Natural killer cell (primary cell): ENCODE measurements around the gene TEAD4. TPM values are rescaled to one million over a fixed set of nuclear protein-coding genes. Genes with fewer than 3 reads are reported as not detected.

Source experiments
- ATAC-seq, 3 donors: fragments of 150-1000 bp in 2 of 3; fragments of 200-7000 bp in 1 of 3; cut with Tn5 transposase; 1 replicate in 1 of 3; 2 replicates in 2 of 3; pipeline ENCODE4 v1.10.0; 2021; ENCODE audit warnings: mild to moderate bottlenecking in 2 of 3, moderate library complexity in 2 of 3
- DNase-seq, 2 donors: peaks; one replicate each; pipeline versions ENCODE4 v3.0.0 to v3.0.0-alpha.2; 2013 to 2021; ENCODE audit warnings: mixed read lengths in 1 of 2
- H3K27ac ChIP-seq: one replicate; pipeline ENCODE4 v1.5.1; 2013; ENCODE audit warnings: mild to moderate bottlenecking, low read length
- H3K27me3 ChIP-seq: one replicate; pipeline ENCODE4 v1.6.1; 2013; ENCODE audit warnings: low read length; ENCODE audit not compliant: control insufficient read depth, insufficient read depth
- H3K36me3 ChIP-seq: one replicate; pipeline ENCODE4 v1.6.1; 2013; ENCODE audit warnings: low read length; ENCODE audit not compliant: control insufficient read depth, insufficient read depth
- H3K4me1 ChIP-seq: one replicate; pipeline ENCODE4 v1.6.1; 2013; ENCODE audit warnings: low read length; ENCODE audit not compliant: control insufficient read depth, insufficient read depth
- H3K4me3 ChIP-seq: one replicate; pipeline ENCODE4 v1.5.1; 2013; ENCODE audit warnings: low read length
- H3K9me3 ChIP-seq: one replicate; pipeline ENCODE4 v1.6.1; 2013; ENCODE audit warnings: low read length; ENCODE audit not compliant: control insufficient read depth, insufficient read depth
- H3K27ac Mint-ChIP-seq, 2 donors: one replicate each; pipeline ENCODE4 v1.8.0; 2022; ENCODE audit warnings: mild to moderate bottlenecking in 2 of 2, mixed read lengths in 2 of 2, moderate library complexity in 1 of 2
- H3K27me3 Mint-ChIP-seq, 2 donors: one replicate each; pipeline ENCODE4 v1.8.0; 2022; ENCODE audit warnings: low read depth in 2 of 2, mixed read lengths in 2 of 2
- H3K36me3 Mint-ChIP-seq: one replicate; pipeline ENCODE4 v1.8.0; 2022; ENCODE audit warnings: mixed read lengths
- H3K4me1 Mint-ChIP-seq, 2 donors: one replicate each; pipeline ENCODE4 v1.8.0; 2022; ENCODE audit warnings: mixed read lengths in 2 of 2
- H3K4me3 Mint-ChIP-seq: one replicate; pipeline ENCODE4 v1.8.0; 2022; ENCODE audit warnings: mild to moderate bottlenecking, moderate library complexity, mixed read lengths
- H3K9me3 Mint-ChIP-seq, 2 donors: one replicate each; pipeline ENCODE4 v1.8.0; 2022; ENCODE audit warnings: mixed read lengths in 2 of 2
- WGBS: methylation state at CpG from one replicate; pipeline ENCODE4 v1.1.7; 2013; ENCODE audit warnings: missing lambda C conversion rate; ENCODE audit not compliant: insufficient coverage; 5-methylcytosine and 5-hydroxymethylcytosine counted together
- intact Hi-C: fragments of 100-400 bp; cut with micrococcal nuclease; formaldehyde crosslinking; loops from one replicate; pipeline ENCODE4 v1.14.2; 2022
- total RNA-seq, 4 donors: library from RNA; stranded (reverse); fragments of 120-200 nt in 1 of 4; gene quantifications; one replicate each; pipeline versions ENCODE4 v1.2.3 to v1.2.4, GENCODE V29; 2013 to 2022
- TF ChIP-seq, protein P1 (sequence below): fragments of 200-600 bp; IDR thresholded peaks from one replicate; pipeline ENCODE4 v1.8.0; 2022; ENCODE audit warnings: antibody characterized with exemption

TEAD4 gene
- total RNA-seq, 3 donors from 2014 or later (not counting 1 experiment from before 2014, with no cell fraction given) = not detected

DNA sequence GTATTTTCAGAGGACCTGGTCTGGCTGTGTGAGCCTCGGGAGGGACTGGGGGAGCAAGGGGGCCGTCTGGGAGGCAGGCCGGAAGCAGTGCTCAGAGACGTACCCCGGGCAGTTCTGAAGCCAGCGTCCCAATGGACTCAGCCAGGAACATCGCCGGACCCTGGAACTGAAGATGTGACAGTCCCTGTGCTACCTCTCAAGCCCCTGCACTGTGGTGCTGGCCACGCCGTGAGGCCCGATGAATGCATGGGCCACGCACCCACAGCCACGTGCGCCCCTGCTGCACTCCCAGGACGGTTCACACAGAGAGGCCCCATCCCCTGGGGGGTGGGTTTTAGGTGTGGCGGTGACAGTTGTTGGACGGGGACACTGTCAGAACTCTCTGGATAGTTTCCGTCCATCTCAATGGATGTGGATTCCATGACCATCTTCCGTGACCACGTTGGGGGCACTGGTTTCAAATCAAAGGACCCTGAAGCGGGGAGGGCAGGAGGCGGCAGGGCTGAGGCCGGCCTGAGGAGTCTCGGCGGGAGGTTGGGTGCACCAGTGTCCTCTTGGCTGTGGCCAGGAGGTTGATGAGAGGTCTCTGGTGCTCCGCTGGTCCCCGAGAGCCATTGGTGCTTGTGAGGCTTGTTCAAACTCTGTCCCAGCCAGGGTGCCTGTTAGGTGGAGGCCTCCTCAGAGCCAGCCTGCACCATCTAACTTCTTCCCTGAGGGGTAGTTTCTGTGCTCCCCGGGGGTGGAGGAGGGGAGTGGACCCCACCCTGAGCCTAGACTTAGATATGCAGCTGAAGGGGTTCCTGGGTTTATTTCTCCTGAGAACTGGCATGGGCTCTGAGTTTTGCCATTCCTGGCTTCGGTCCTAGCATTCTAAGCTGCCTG, 81.7 kb downstream of the TEAD4 start:
- no peaks in the 10 kb centered on the region for H3K27me3 ChIP-seq
- 90% methylated on average over 29 of the region's 29 CpGs for WGBS
- Mint-ChIP-seq H3K27me3 (peaks cover 0 to 14% of the 10 kb centered on the region in 2 donors), H3K27ac (no peak overlapping the region), H3K36me3 (no peaks in the 10 kb centered on the region), H3K4me1 (no peaks in the 10 kb centered on the region), H3K4me3 (no peak overlapping the region), H3K9me3 (no peaks in the 10 kb centered on the region)
- H3K36me3 ChIP-seq = no peaks in the 10 kb centered on the region
- no peak overlapping the region for H3K4me3 ChIP-seq
- H3K4me1 ChIP-seq = peaks cover 3% of the 10 kb centered on the region
- no peak for DNase-seq
- TF ChIP-seq, protein P1, sequence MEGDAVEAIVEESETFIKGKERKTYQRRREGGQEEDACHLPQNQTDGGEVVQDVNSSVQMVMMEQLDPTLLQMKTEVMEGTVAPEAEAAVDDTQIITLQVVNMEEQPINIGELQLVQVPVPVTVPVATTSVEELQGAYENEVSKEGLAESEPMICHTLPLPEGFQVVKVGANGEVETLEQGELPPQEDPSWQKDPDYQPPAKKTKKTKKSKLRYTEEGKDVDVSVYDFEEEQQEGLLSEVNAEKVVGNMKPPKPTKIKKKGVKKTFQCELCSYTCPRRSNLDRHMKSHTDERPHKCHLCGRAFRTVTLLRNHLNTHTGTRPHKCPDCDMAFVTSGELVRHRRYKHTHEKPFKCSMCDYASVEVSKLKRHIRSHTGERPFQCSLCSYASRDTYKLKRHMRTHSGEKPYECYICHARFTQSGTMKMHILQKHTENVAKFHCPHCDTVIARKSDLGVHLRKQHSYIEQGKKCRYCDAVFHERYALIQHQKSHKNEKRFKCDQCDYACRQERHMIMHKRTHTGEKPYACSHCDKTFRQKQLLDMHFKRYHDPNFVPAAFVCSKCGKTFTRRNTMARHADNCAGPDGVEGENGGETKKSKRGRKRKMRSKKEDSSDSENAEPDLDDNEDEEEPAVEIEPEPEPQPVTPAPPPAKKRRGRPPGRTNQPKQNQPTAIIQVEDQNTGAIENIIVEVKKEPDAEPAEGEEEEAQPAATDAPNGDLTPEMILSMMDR = no peak
- no peak for ATAC-seq
- H3K27ac ChIP-seq = no peak overlapping the region
- intact Hi-C loops = loop anchor here (5.0 kb wide), 1 partner anchor 359 kb away; no protein-coding TSS in a partner anchor
- H3K9me3 ChIP-seq = no peaks in the 10 kb centered on the region

DNA sequence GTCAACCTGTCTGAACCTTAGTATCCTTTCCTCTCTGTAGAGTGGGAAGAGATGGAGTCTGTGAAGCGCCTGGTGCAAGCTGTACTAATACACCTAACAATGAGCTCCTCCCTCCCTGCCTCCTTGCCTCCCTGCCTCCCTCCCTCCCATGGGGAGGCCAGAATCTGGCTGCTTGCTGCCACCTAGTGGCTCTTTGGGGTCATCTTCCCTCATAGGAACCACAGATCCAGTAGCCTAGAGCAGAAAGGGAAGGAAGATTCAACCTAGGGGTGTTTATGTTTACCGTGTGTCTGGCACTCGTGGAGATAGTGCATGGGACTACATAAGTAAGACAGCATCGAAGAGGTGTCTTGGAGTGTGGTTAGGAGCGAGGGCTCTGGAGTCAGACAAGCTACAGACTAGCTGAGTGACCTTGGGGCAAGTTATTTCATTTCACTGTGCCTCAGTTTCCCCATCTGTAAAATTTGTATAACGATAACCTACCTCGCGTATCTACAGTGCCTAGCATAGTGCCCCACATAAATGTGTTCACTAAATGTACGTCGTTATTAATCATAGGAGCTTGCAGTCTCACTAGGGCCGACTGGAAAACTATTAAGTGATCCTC, 82.5 kb downstream of the TEAD4 start:
- Mint-ChIP-seq H3K36me3 (no peaks in the 10 kb centered on the region), H3K4me1 (no peaks in the 10 kb centered on the region), H3K27me3 (peaks cover 0 to 14% of the 10 kb centered on the region in 2 donors), H3K4me3 (no peak overlapping the region), H3K9me3 (no peaks in the 10 kb centered on the region), H3K27ac (no peak overlapping the region)
- TF ChIP-seq, protein P1 = peak; percentile 59
- DNase-seq = peak in 1 of 2 donors; percentile 65
- Histone ChIP-seq H3K27me3 (no peaks in the 10 kb centered on the region), H3K9me3 (no peaks in the 10 kb centered on the region), H3K27ac (no peak overlapping the region), H3K4me1 (peaks cover 3% of the 10 kb centered on the region), H3K4me3 (no peak overlapping the region), H3K36me3 (no peaks in the 10 kb centered on the region)
- WGBS = 62% methylated on average over 10 of the region's 11 CpGs
- ATAC-seq = peak in 2 of 3 donors; percentile 69 to 82
- intact Hi-C loops = loop anchor here (5.0 kb wide), 1 partner anchor 359 kb away; no protein-coding TSS in a partner anchor

DNA sequence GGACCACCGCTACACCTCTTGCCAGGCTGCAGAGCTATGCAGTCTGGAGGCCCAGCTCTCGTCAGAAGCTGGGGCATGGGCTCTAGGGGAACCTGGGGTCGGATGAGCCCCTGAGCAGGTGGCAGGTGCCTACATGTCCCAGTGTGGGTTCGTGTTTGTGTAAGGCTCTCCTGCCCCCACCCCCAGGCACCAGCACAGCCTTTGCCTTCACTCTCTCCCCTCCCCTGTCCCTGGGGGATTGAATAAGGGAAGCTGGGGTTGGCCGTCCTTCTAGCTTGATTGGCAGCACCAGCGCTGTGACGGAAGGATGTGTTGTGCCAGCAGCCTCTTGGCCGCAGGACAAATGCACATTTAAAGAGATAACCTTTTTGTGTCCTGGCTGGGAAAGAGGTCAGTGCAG, 83.2 kb downstream of the TEAD4 start:
- intact Hi-C loops = loop anchor here (5.0 kb wide), 1 partner anchor 360 kb away; no protein-coding TSS in a partner anchor

More for the DNA sequence above, 83.2 kb downstream of the TEAD4 start:
- no peaks in the 10 kb centered on the region for H3K9me3 Mint-ChIP-seq
- H3K4me1 Mint-ChIP-seq = no peaks in the 10 kb centered on the region
- DNase-seq = no peak
- H3K4me3 ChIP-seq = no peak overlapping the region
- H3K27me3 ChIP-seq = no peaks in the 10 kb centered on the region
- no peak overlapping the region for H3K4me3 Mint-ChIP-seq
- TF ChIP-seq, protein P1 = no peak
- no peaks in the 10 kb centered on the region for H3K9me3 ChIP-seq
- no peaks in the 10 kb centered on the region for H3K36me3 ChIP-seq
- ATAC-seq = no peak
- H3K4me1 ChIP-seq = peaks cover 3% of the 10 kb centered on the region
- no peak overlapping the region for H3K27ac ChIP-seq
- peaks cover 0 to 14% of the 10 kb centered on the region in 2 donors for H3K27me3 Mint-ChIP-seq
- 19% methylated on average over 7 of the region's 8 CpGs for WGBS
- H3K27ac Mint-ChIP-seq = no peak overlapping the region
- H3K36me3 Mint-ChIP-seq = no peaks in the 10 kb centered on the region
